ENCODE data around the gene MAD1L1. TPM values are rescaled to one million over a fixed set of nuclear protein-coding genes. Genes with fewer than 3 reads are reported as not detected.

The MAD1L1 gene
- total and polyA plus RNA-seq, 3 experiments from 2014 or later = 43.6 to 185 (median 47.3) TPM

DNA sequence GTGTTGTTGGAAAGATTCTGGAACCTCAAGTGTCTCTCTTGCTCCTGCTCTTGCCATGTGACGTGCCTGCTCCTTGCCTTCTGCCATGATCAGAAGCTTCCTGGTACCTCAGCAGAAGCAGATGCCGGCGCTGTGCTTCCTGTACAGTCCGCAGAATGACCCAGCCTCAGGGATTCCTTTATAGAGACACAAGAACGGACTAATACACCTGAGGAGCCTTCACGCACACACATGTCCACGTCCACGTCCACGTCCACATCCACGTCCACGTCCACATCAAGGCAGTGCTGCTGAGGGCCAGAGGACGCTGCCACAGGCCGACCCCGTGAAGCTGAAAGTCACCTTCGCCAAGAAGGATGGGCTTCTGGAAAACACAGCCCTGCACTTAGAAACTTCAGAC, 190.1 kb downstream of the MAD1L1 start:
- Histone ChIP-seq H3K27ac (ENCODE audit: low read depth, low read length) (no peak overlapping the region), H3K27me3 (ENCODE audit: insufficient read depth, low read length, poor library complexity, severe bottlenecking) (no peaks in the 10 kb centered on the region), H3K9me3 (ENCODE audit: low read length) (no peaks in the 10 kb centered on the region), H3K4me1 (ENCODE audit: insufficient read depth, low read length) (peaks cover 34% of the 10 kb centered on the region), H3K36me3 (ENCODE audit: insufficient read depth, low read length) (no peaks in the 10 kb centered on the region), H3K4me3 (ENCODE audit: low read length) (no peak overlapping the region)
- peak in 1 of 5 donors; percentile 14 for DNase-seq
- ChIA-PET POLR2A (no interaction called here), CTCF (no interaction called here)
- Mint-ChIP-seq H3K36me3 (peaks cover 0 to 11% (median 6%) of the 10 kb centered on the region in 3 donors), H3K27ac (no peak overlapping the region), H3K27me3 (no peaks in the 10 kb centered on the region), H3K4me1 (peaks cover 33 to 40% (median 37%) of the 10 kb centered on the region in 3 donors), H3K9me3 (no peaks in the 10 kb centered on the region), H3K4me3 (no peak overlapping the region)

DNA sequence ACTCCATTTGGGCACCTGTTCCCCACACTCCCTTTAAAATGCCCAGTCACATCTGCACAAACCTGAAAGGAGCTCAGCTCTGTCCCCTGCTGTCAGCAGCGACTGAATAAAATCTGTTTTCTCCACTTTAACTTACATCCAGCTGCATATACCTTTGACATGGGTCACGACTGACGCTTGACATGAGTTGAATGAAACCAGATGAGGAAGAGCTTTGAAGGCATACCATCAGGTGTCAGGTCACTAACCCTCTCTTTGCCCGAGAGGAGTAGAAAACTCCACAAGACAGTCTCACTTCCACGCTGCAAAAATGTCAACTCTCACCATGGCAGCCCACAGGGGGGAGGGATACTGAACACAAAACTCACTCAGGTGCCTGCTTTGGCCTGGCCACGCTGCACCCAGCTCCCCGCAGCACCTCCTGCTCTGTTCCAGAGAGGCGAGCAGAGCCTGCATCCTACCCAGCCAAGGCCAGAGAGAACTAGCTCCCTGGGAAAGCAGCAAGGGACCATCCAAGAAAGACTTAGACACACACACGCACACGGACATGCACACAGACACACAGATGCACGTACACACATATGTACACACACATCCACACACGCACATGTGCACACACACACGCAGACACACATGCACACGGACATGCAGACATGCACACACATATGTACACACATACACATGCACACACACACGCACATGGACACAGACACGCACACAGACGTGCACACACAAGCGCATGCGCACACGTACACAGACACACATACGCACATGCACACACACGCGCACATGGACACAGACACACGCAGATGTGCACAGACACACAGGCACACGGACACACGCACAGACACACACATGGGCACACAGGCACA, 191.0 kb downstream of the MAD1L1 start:
- Histone ChIP-seq H3K4me1 (ENCODE audit: insufficient read depth, low read length) (peaks cover 34% of the 10 kb centered on the region), H3K27ac (ENCODE audit: low read depth, low read length) (no peak overlapping the region), H3K9me3 (ENCODE audit: low read length) (no peaks in the 10 kb centered on the region), H3K36me3 (ENCODE audit: insufficient read depth, low read length) (no peaks in the 10 kb centered on the region), H3K27me3 (ENCODE audit: insufficient read depth, low read length, poor library complexity, severe bottlenecking) (no peaks in the 10 kb centered on the region), H3K4me3 (ENCODE audit: low read length) (no peak overlapping the region)
- DNase-seq = peak in 1 of 5 donors; percentile 38
- H3K4me3 Mint-ChIP-seq = no peak overlapping the region
- no peaks in the 10 kb centered on the region for H3K9me3 Mint-ChIP-seq
- peaks cover 42 to 47% (median 47%) of the 10 kb centered on the region in 3 donors for H3K4me1 Mint-ChIP-seq
- ChIA-PET CTCF (no interaction called here), POLR2A (no interaction called here)
- peaks cover 0 to 13% (median 6%) of the 10 kb centered on the region in 3 donors for H3K36me3 Mint-ChIP-seq
- H3K27me3 Mint-ChIP-seq = no peaks in the 10 kb centered on the region
- peak overlapping the region in 2 of 8 donors; percentile 11 to 23 for H3K27ac Mint-ChIP-seq

DNA sequence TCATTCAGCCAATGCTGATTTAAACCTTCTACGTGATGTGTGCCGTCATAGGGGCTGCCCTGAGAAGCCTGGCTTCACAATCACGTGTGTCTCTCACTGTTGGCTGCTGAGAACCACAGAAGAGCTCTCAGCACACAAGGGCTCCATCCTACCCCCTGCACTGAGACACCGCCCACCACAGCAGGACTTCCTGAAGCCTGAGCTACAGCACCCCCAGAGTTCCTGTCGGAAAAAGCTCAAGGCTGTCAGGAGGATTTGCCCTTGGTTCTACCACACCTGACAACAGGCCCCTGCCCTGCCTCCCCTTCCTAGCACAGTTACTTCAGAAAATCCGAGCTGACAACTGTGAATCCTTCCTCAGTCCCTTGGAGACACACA, 191.9 kb downstream of the MAD1L1 start:
- no peaks in the 10 kb centered on the region for H3K36me3 ChIP-seq (ENCODE audit: insufficient read depth, low read length)
- no peaks in the 10 kb centered on the region for H3K27me3 ChIP-seq (ENCODE audit: insufficient read depth, low read length, poor library complexity, severe bottlenecking)
- ChIA-PET POLR2A (no interaction called here), CTCF (no interaction called here)
- Mint-ChIP-seq H3K27ac (peak overlapping the region in 5 of 8 donors; percentile 4 to 78 (median 60)), H3K36me3 (peaks cover 0 to 13% (median 6%) of the 10 kb centered on the region in 3 donors), H3K27me3 (no peaks in the 10 kb centered on the region), H3K9me3 (no peaks in the 10 kb centered on the region), H3K4me1 (peaks cover 46 to 52% (median 51%) of the 10 kb centered on the region in 3 donors), H3K4me3 (peak overlapping the region in 2 of 7 donors; percentile 2 to 62)
- DNase-seq = peak in 3 of 5 donors; percentile 20 to 73 (median 44)
- no peaks in the 10 kb centered on the region for H3K9me3 ChIP-seq (ENCODE audit: low read length)
- peaks cover 34% of the 10 kb centered on the region for H3K4me1 ChIP-seq (ENCODE audit: insufficient read depth, low read length)
- H3K27ac ChIP-seq (ENCODE audit: low read depth, low read length) = no peak overlapping the region
- no peak overlapping the region for H3K4me3 ChIP-seq (ENCODE audit: low read length)

DNA sequence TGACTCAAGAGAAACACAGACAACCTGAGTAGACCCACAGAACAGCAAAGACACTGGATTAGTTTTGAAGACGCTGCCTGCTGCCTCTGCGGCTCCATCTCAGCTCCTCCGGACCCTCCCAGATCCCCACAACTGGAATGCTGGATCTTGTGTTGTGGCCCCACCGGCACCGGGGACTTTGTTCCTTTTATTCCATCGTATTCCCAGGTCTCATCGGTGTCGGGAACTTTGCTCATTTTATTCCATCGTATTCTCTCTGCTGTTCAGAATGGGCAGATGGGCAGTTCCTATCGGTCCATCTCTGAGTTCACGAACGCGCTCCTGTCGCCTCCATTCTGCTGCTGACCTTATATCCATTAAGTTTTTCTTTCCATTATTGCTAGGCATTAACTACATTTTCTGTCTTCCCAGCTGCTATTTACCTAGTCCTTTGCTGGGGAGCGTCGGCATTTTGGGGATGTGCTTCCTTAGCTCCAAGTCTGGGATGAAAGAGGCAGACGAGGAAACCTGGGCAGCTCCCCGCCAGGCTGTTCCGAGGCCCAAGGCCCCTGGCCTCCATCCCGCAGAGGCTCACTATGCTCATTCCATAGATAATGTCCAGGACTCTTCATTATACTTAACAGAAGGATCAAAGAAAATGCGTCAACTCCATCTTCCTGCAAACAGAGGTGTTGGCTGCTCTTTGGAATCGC, 192.4 kb downstream of the MAD1L1 start:
- H3K4me3 Mint-ChIP-seq = peak overlapping the region in 4 of 7 donors; percentile 2 to 62 (median 22)
- peak overlapping the region in 4 of 8 donors; percentile 4 to 78 (median 56) for H3K27ac Mint-ChIP-seq
- H3K27ac ChIP-seq (ENCODE audit: low read depth, low read length) = no peak overlapping the region
- H3K36me3 Mint-ChIP-seq = peaks cover 0 to 13% (median 6%) of the 10 kb centered on the region in 3 donors
- no peak overlapping the region for H3K4me3 ChIP-seq (ENCODE audit: low read length)
- peak in 1 of 5 donors; percentile 23 for DNase-seq
- H3K27me3 Mint-ChIP-seq = no peaks in the 10 kb centered on the region
- ChIA-PET POLR2A (interaction anchor here (0.6 kb wide), 1 partner anchor 26 kb away, joined by 3 read pairs; no protein-coding TSS in a partner anchor), CTCF (interaction anchor here (1.2 kb wide), 1 partner anchor 9 kb away, joined by 4 read pairs; no protein-coding TSS in a partner anchor)
- H3K9me3 Mint-ChIP-seq = no peaks in the 10 kb centered on the region
- H3K9me3 ChIP-seq (ENCODE audit: low read length) = no peaks in the 10 kb centered on the region
- peaks cover 34% of the 10 kb centered on the region for H3K4me1 ChIP-seq (ENCODE audit: insufficient read depth, low read length)
- no peaks in the 10 kb centered on the region for H3K36me3 ChIP-seq (ENCODE audit: insufficient read depth, low read length)
- peaks cover 46 to 52% (median 51%) of the 10 kb centered on the region in 3 donors for H3K4me1 Mint-ChIP-seq
- H3K27me3 ChIP-seq (ENCODE audit: insufficient read depth, low read length, poor library complexity, severe bottlenecking) = no peaks in the 10 kb centered on the region

DNA sequence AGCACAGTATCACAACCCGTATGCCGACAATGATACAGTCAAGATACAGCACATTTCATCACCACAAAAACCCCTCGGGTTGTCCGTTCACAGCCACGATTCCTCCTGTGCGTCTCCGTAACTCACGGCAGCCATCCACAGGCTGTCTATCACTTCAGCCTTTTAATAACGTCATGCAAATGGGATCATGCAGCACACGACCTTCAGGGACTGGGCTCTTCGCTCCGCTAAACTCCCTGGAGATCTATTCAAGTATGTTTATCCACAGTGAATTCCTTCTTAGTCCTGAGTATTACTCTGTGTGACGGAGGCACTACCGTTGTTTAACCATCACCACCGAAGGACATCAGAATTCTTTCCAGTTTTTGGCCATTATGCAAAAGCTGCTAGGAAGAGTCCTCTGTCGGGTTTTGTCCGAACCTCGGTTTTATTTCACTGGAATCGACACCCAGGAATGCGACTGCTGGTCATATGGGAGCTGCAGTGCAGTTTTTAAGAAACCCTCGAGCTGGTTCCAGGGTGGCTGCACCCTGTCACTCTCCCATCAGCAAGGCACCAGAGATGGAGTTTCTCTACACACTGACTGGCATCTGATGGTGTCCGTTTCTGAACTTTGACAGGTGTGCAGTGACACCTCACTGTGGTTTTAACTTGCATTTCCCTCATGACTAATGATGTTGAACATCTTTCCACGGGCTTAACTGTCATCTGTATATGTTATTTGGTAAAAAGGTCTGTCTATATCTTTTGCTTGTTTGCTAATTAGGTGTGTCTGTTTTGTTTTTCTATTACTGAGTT, 193.6 kb downstream of the MAD1L1 start:
- Mint-ChIP-seq H3K9me3 (no peaks in the 10 kb centered on the region), H3K36me3 (peaks cover 0 to 13% (median 6%) of the 10 kb centered on the region in 3 donors), H3K4me3 (peak overlapping the region; percentile 67 to 96 (median 89)), H3K4me1 (peaks cover 46 to 58% (median 52%) of the 10 kb centered on the region in 3 donors), H3K27ac (peak overlapping the region; percentile 25 to 98 (median 66)), H3K27me3 (no peaks in the 10 kb centered on the region)
- Histone ChIP-seq H3K27me3 (ENCODE audit: insufficient read depth, low read length, poor library complexity, severe bottlenecking) (no peaks in the 10 kb centered on the region), H3K4me3 (ENCODE audit: low read length) (no peak overlapping the region), H3K27ac (ENCODE audit: low read depth, low read length) (no peak overlapping the region), H3K36me3 (ENCODE audit: insufficient read depth, low read length) (no peaks in the 10 kb centered on the region), H3K4me1 (ENCODE audit: insufficient read depth, low read length) (peaks cover 34% of the 10 kb centered on the region), H3K9me3 (ENCODE audit: low read length) (no peaks in the 10 kb centered on the region)
- POLR2A ChIA-PET = interaction anchor here (0.6 kb wide), 2 partner anchors 10 to 27 kb away, joined by 3 read pairs; no protein-coding TSS in a partner anchor
- DNase-seq = peak in 1 of 5 donors; percentile 28
- CTCF ChIA-PET = interaction anchor here (1.2 to 1.5 kb wide), 2 partner anchors 8 kb away, joined by 4 to 5 read pairs; no protein-coding TSS in a partner anchor

DNA sequence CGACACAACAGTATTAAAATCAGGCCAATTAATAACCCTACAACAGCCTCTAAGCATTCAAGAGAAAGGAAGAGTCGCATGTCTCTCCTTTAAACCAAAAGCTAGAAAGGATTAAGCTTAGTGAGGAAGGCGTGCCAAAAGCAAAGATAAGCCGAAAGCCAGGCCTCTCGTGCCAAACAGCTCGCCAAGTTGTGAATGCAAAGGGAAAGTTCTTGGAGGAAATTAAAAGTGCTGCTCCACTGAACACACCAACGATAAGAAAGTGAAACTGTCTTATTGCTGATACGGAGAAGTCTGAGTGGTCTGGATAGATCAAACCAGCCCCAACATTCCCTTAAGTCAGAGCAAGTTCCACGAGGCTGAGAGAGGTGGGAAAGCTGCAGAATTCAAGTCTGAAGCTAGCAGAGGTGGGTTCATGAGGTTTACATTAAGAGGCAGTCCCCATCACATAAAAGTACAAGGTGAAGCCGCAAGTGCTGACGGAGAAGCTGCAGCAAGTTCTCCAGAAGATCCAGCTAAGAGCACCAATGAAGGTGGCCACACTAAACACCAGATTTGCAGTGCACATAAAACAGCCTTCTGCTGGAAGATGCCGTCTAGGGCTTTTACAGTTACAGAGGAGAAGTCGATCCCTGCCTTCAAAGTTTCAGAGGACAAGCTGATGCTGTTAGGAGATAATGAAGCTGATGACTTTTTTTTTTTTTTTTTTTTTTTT, 194.8 kb downstream of the MAD1L1 start:
- Histone ChIP-seq H3K4me1 (ENCODE audit: insufficient read depth, low read length) (peaks cover 34% of the 10 kb centered on the region), H3K27me3 (ENCODE audit: insufficient read depth, low read length, poor library complexity, severe bottlenecking) (no peaks in the 10 kb centered on the region), H3K27ac (ENCODE audit: low read depth, low read length) (peak overlapping the region; percentile 27), H3K36me3 (ENCODE audit: insufficient read depth, low read length) (no peaks in the 10 kb centered on the region), H3K4me3 (ENCODE audit: low read length) (peak overlapping the region; percentile 63), H3K9me3 (ENCODE audit: low read length) (no peaks in the 10 kb centered on the region)
- POLR2A ChIA-PET = interaction anchor here (0.6 to 1.1 kb wide), 3 partner anchors 9 to 217 kb away, joined by 3 read pairs; no protein-coding TSS in a partner anchor
- CTCF ChIA-PET = interaction anchor here (1.5 kb wide), 1 partner anchor 9 kb away, joined by 5 read pairs; no protein-coding TSS in a partner anchor
- Mint-ChIP-seq H3K36me3 (peaks cover 0 to 10% (median 5%) of the 10 kb centered on the region in 3 donors), H3K27ac (peak overlapping the region; percentile 88 to 98 (median 94)), H3K27me3 (no peaks in the 10 kb centered on the region), H3K9me3 (no peaks in the 10 kb centered on the region), H3K4me1 (peaks cover 46 to 58% (median 52%) of the 10 kb centered on the region in 3 donors), H3K4me3 (peak overlapping the region; percentile 87 to 96 (median 90))
- DNase-seq = peak in 3 of 5 donors; percentile 40 to 68 (median 47)
